Suprapubic skin (tissue), 4 donors: Measurements from ENCODE around the gene CHD2. TPM values are rescaled to one million over a fixed set of nuclear protein-coding genes. Genes with fewer than 3 reads are reported as not detected.

Experiments used
- DNase-seq, 2 donors: peaks; one replicate each; pipeline ENCODE4 v3.0.0-alpha.2; 2019; ENCODE audit warnings: low spot score in 2 of 2
- H3K27ac ChIP-seq: fragments of 200-600 bp; sonication (generic); one replicate; pipeline ENCODE4 v1.5.1; 2019
- H3K27me3 ChIP-seq: fragments of 200-600 bp; sonication (generic); one replicate; pipeline ENCODE4 v1.5.1; 2019
- H3K36me3 ChIP-seq: fragments of 200-600 bp; sonication (generic); one replicate; pipeline ENCODE4 v1.5.1; 2019
- H3K4me1 ChIP-seq: fragments of 200-600 bp; sonication (generic); one replicate; pipeline ENCODE4 v1.5.1; 2019
- H3K4me3 ChIP-seq: fragments of 200-600 bp; sonication (generic); one replicate; pipeline ENCODE4 v1.5.1; 2019; ENCODE audit warnings: mild to moderate bottlenecking
- H3K9me3 ChIP-seq: fragments of 200-600 bp; sonication (generic); one replicate; pipeline ENCODE4 v1.5.1; 2019
- CTCF ChIP-seq, 2 donors: fragments of 200-600 bp in 1 of 2; fragments of 450-650 bp in 1 of 2; sonication (generic) in 1 of 2; IDR thresholded peaks; one replicate each; pipeline ENCODE4 v1.5.1; 2016 to 2019; ENCODE audit warnings: antibody characterized with exemption in 2 of 2, mild to moderate bottlenecking in 1 of 2, moderate library complexity in 1 of 2
- EP300 ChIP-seq: sonication (generic); formaldehyde crosslinking; IDR thresholded peaks from one replicate; pipeline ENCODE4 v1.6.1; 2017; ENCODE audit warnings: antibody characterized with exemption
- POLR2A ChIP-seq, 2 donors: fragments of 450-650 bp; IDR thresholded peaks; one replicate each; pipeline ENCODE4 v1.6.1; 2017; ENCODE audit warnings: antibody characterized with exemption in 2 of 2, mild to moderate bottlenecking in 2 of 2, moderate library complexity in 2 of 2
- POLR2AphosphoS5 ChIP-seq, 3 donors: sonication (generic); formaldehyde crosslinking; IDR thresholded peaks; one replicate each; pipeline ENCODE4 v1.6.1; 2017; ENCODE audit warnings: antibody characterized with exemption in 3 of 3
- WGBS: methylation state at CpG from one replicate; pipeline ENCODE4 v1.1.5; 2018; 5-methylcytosine and 5-hydroxymethylcytosine counted together
- total RNA-seq, 4 donors: library from RNA; depleted of rRNA; stranded (reverse); fragments of >200 nt; gene quantifications; one replicate each; pipeline ENCODE4 v1.1.0, GENCODE V29; 2016

The CHD2 gene
- total RNA-seq, 4 donors from 2014 or later: 93.3 to 319 (median 127) TPM

DNA sequence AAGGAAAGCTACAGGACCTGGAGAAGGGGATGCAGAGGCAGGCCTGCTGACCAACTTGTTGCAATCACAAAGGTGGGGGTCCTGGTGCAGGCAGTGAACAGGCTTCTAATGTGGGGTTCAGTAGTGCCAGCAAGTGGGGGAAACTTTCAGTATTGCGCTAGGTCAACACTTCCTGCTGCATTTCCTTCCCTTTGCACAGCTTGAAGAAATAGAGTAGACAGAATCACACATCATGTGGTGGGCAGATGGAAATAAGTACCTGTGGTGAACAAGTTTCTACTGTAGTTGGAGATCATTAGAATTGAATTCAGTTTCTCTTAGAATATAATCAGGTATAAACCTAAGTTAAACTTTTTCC is 125.5 kb downstream of the CHD2 start:
- H3K27me3 ChIP-seq: no peaks in the 10 kb centered on the region
- WGBS: 76% methylated on average over 1 of the region's 1 CpG
- peak in 1 of 2 donors; percentile 48 for DNase-seq
- TF ChIP-seq POLR2AphosphoS5 (IDR thresholded peaks at IDR 0.05): no peak
- no peak for TF ChIP-seq POLR2A (IDR thresholded peaks at IDR 0.05)
- TF ChIP-seq EP300: no peak
- no peak overlapping the region for H3K27ac ChIP-seq
- H3K9me3 ChIP-seq: no peaks in the 10 kb centered on the region
- peaks cover 61% of the 10 kb centered on the region for H3K36me3 ChIP-seq
- no peak overlapping the region for H3K4me3 ChIP-seq
- H3K4me1 ChIP-seq: peaks cover 44% of the 10 kb centered on the region

GRCh38 chr15:93026380-93026817 is 126.3 kb downstream of the CHD2 start:
- WGBS: 77% methylated on average over 6 of the region's 9 CpGs
- no peak overlapping the region for H3K27ac ChIP-seq
- no peaks in the 10 kb centered on the region for H3K27me3 ChIP-seq
- peak; percentile 56 to 67 for DNase-seq
- H3K36me3 ChIP-seq: peaks cover 53% of the 10 kb centered on the region
- peaks cover 49% of the 10 kb centered on the region for H3K4me1 ChIP-seq
- no peak for TF ChIP-seq CTCF (IDR thresholded peaks at IDR 0.05)
- TF ChIP-seq POLR2A (IDR thresholded peaks at IDR 0.05): no peak
- H3K4me3 ChIP-seq: no peak overlapping the region
- no peaks in the 10 kb centered on the region for H3K9me3 ChIP-seq

GRCh38 chr15:93027413-93027812 is 127.3 kb downstream of the CHD2 start:
- no peak overlapping the region for H3K27ac ChIP-seq

DNA sequence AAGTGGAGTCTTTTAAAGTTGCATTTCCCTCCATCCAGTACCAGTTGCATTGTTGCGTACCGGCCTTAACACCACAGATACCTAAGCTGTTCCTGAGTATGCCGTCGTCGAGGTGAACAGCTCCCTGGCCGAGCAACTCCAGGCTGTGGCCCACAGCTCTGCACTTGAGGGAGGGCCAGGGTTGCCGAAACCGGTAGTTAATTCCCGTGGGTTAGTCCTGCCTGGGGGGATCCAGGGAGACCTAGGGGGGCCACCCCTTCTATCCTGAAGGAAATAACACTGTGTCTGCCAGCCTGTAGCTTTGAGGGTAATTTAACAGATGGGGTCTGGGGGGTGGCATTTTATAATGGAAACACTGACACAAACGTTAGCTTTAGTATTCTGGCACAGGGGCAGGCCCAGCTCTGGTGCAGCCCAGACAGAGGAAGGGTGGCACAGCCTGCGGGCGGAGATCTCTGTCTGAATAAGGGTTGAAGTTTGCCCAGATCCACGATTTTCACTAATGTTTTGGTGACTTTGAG is 128.0 kb downstream of the CHD2 start:
- Histone ChIP-seq H3K4me1 (peaks cover 49% of the 10 kb centered on the region), H3K9me3 (no peaks in the 10 kb centered on the region), H3K27me3 (no peaks in the 10 kb centered on the region), H3K36me3 (peaks cover 36% of the 10 kb centered on the region), H3K4me3 (no peak overlapping the region), H3K27ac (peak overlapping the region; percentile 87)
- TF ChIP-seq POLR2AphosphoS5 (IDR thresholded peaks at IDR 0.05) (no peak), CTCF (IDR thresholded peaks at IDR 0.05) (no peak), EP300 (no peak), POLR2A (IDR thresholded peaks at IDR 0.05) (no peak)
- DNase-seq: peak; percentile 65 to 74
- 35% methylated on average over 13 of the region's 13 CpGs for WGBS

More at GRCh38 chr15:93027413-93027812, 127.3 kb downstream of the CHD2 start:
- H3K4me3 ChIP-seq: no peak overlapping the region
- H3K4me1 ChIP-seq: peaks cover 49% of the 10 kb centered on the region
- peaks cover 43% of the 10 kb centered on the region for H3K36me3 ChIP-seq
- no peaks in the 10 kb centered on the region for H3K9me3 ChIP-seq
- 75% methylated on average over 7 of the region's 10 CpGs for WGBS
- H3K27me3 ChIP-seq: no peaks in the 10 kb centered on the region
- no peak for TF ChIP-seq EP300
- no peak for TF ChIP-seq POLR2AphosphoS5 (IDR thresholded peaks at IDR 0.05)
- TF ChIP-seq CTCF (IDR thresholded peaks at IDR 0.05): no peak
- TF ChIP-seq POLR2A (IDR thresholded peaks at IDR 0.05): no peak
- DNase-seq: peak; percentile 51 to 68

GRCh38 chr15:93028632-93029213 is 128.6 kb downstream of the CHD2 start:
- Histone ChIP-seq H3K9me3 (no peaks in the 10 kb centered on the region), H3K4me1 (peaks cover 49% of the 10 kb centered on the region), H3K27ac (peak overlapping the region; percentile 87), H3K27me3 (no peaks in the 10 kb centered on the region), H3K4me3 (no peak overlapping the region), H3K36me3 (peaks cover 30% of the 10 kb centered on the region)
- WGBS: 15% methylated on average over 14 of the region's 21 CpGs
- TF ChIP-seq POLR2A (IDR thresholded peaks at IDR 0.05) (no peak), EP300 (peak; percentile 37), CTCF (IDR thresholded peaks at IDR 0.05) (no peak), POLR2AphosphoS5 (IDR thresholded peaks at IDR 0.05) (peak in 2 of 3 donors; percentile 50 to 86)
- DNase-seq: peak; percentile 93 to 94
